Measurements from ENCODE around the gene ITPRID2.

- no peak for TF ChIP-seq POLR2A (IDR thresholded peaks at IDR 0.05)
- no peak for TF ChIP-seq CTCF (IDR thresholded peaks at IDR 0.05 in 4 of 5, conservative IDR thresholded peaks at IDR 0.05 in 1 of 5)
These were observed 86.3 kb downstream of the ITPRID2 start for GRCh38 chr2:181977661-181978350.
